ENCODE measurements around the gene CCND2.
A peak's percentile ranks its signal among the peaks of the same experiment; 100 is the strongest.

Gene CCND2

GRCh38 chr12:4275016-4275869, 1.7 kb downstream of the CCND2 start (continued):
- TF ChIP-seq, protein P1, sequence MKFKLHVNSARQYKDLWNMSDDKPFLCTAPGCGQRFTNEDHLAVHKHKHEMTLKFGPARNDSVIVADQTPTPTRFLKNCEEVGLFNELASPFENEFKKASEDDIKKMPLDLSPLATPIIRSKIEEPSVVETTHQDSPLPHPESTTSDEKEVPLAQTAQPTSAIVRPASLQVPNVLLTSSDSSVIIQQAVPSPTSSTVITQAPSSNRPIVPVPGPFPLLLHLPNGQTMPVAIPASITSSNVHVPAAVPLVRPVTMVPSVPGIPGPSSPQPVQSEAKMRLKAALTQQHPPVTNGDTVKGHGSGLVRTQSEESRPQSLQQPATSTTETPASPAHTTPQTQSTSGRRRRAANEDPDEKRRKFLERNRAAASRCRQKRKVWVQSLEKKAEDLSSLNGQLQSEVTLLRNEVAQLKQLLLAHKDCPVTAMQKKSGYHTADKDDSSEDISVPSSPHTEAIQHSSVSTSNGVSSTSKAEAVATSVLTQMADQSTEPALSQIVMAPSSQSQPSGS (tag by site-specific recombination; IDR thresholded peaks at IDR 0.05; ENCODE audit: low read depth): peak; percentile 50; the same call in 1 of the 2 replicates
- peak; percentile 73 for TF ChIP-seq GLIS2 (tag by site-specific recombination; IDR thresholded peaks at IDR 0.05)
- no peak for TF ChIP-seq ZNF10 (tag by site-specific recombination; IDR thresholded peaks at IDR 0.05)
- no peak for TF ChIP-seq PRDM2 (tag by site-specific recombination; IDR thresholded peaks at IDR 0.05; ENCODE audit: borderline replicate concordance)
- TF ChIP-seq BCL11A (tag by site-specific recombination; IDR thresholded peaks at IDR 0.05; ENCODE audit: low read depth): no peak
- no peak for TF ChIP-seq ZNF623 (tag by site-specific recombination; IDR thresholded peaks at IDR 0.05)
- TF ChIP-seq ZNF600 (tag by site-specific recombination; IDR thresholded peaks at IDR 0.05): no peak
- TF ChIP-seq ZNF112 (tag by site-specific recombination; IDR thresholded peaks at IDR 0.05): no peak
- no peak for TF ChIP-seq ZNF654 (tag by site-specific recombination; IDR thresholded peaks at IDR 0.05; ENCODE audit: low read depth)
- no peak for TF ChIP-seq ZNF19 (tag by site-specific recombination; IDR thresholded peaks at IDR 0.05; ENCODE audit: low read depth)
- no peak for TF ChIP-seq ZSCAN16 (tag by site-specific recombination; IDR thresholded peaks at IDR 0.05)
- no peak for TF ChIP-seq ZNF433 (tag by site-specific recombination; IDR thresholded peaks at IDR 0.05; ENCODE audit: low read depth)
- no peak for TF ChIP-seq ZNF398 (tag by site-specific recombination; IDR thresholded peaks at IDR 0.05)
- peak; percentile 53; the same call in 1 of the 2 replicates for TF ChIP-seq ZXDB (tag by site-specific recombination; IDR thresholded peaks at IDR 0.05)
- peak; percentile 95 for TF ChIP-seq ZNF341 (tag by site-specific recombination; IDR thresholded peaks at IDR 0.05; ENCODE audit: low read depth)
- no peak for TF ChIP-seq ZNF211 (tag by site-specific recombination; IDR thresholded peaks at IDR 0.05; ENCODE audit: low read depth)
- no peak for TF ChIP-seq ZSCAN18 (tag by site-specific recombination; IDR thresholded peaks at IDR 0.05)

Data from HEK293 (cell line).